GM21528 (cell line): ENCODE results near the gene RNF144B.

Experiments used
- ATAC-seq: cut with Tn5 transposase; IDR thresholded peaks from one replicate; pipeline ENCODE4 v1.9.1; 2021; ENCODE audit warnings: mild to moderate bottlenecking, moderate library complexity; ENCODE audit not compliant: unreplicated experiment, low FRiP score

The RNF144B gene

DNA sequence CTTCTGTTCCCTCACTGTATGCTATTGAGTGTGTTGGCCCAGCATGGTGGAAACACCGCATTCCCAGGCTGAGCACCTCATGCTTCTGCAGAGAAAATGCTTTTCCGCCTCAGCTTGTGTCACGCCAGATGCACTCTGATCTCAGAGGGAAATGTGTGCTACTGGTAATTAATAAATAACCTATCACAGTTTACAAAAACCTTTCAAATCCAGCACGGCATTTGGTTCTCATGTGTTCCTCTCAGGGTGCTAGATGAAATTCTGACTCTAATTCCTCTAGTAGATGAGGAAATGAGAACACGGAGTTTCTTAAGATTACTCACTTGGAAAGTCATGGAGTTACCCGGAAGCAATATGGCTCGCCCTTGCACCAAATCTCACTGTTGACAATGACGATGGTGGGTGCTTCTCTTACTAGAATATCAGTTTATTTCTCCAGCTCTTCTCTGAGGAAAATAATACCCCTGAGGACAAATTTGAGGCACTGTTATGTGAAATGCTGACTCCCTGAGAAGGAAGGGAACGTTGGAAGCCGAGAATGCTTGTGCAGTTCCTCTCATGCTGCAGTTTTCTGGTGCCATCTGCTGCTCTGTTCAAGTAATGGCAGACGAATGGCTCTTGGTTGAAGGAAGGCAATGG is 116.6 kb downstream of the RNF144B start:
- ATAC-seq: no peak

DNA sequence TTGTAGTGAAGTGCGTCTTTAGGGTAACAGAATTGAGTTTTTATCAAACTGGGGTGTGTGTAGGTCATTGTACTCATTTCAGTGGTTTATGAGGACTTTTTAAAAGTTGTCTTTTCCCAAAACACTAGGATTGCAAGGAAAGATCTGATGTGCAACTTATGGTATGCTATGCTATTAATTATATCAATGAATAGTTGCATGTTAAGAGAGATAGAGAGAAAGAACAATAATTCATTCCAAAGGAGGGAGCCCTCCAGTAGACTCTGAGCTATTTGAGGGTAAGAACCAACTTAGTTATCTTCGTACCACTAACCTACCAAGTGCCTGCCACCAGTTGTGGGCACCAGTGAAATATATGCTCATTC is 117.1 kb downstream of the RNF144B start:
- no peak for ATAC-seq

DNA sequence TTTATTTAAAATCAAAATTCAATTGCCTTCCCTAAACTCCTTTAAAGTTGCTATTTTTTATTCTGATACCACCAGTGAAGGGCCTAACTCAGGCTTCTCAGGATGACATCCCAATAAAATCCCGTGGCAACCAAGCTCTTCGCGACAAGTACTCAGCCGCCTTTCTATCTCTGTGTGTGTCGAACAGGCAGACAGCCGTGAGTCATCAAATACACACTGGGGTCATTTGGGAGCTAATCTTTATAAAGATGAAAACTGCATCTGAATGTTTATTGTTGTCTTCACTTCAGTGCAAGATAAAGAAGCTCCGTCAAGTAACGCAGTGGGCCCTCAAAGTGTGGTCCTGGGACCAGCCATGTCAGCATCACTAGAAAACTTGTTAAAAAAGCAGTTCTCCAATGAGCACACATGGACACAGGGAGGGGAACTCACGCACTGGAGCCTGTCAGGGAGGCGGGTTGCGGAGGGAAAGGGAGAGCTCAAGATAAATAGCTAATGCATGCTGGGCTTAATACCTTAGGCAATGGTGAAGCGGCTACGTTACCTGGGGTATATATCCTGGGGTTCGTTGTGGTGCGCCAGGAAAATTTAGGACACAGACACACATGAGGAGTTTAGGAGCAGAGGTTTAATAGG is 119.3 kb downstream of the RNF144B start:
- no peak for ATAC-seq

DNA sequence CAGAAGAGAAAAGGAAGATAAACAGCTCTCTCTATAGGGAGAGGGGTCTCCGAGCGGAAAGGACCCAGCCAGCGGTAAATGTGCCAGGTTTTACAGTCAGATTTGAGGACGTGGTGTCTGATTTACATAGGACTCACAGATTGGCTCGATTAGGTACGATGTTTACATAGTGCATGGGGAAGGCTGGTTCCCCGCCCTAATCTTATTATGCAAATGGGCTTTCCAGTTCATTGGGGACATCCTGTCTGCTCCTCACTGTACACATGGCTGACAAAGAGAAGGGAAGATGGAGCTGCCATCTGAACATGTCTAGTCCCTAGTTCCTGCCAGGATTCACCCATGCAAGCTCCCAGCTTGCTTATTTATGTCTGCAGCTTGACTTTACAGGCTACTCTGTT is 119.9 kb downstream of the RNF144B start:
- ATAC-seq: no peak

DNA sequence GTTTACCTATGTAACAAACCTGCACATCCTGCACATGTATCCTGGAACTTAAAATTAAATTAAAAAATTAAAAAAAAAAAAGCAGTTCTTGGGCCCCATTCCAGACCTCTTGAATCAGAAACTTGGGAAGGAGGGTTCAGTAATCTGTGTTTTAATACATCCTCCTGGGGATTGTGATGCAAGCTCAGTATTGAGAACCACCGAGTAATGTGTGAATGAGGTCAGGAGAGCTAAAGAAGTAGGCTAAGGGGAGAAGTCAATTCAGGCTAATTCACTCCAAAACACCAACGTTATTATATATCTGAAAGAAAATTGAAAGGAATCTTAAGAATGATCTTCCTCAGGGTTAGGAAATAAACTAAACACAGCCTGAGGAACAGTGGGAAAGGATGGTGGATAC is 120.4 kb downstream of the RNF144B start:
- ATAC-seq: no peak

DNA sequence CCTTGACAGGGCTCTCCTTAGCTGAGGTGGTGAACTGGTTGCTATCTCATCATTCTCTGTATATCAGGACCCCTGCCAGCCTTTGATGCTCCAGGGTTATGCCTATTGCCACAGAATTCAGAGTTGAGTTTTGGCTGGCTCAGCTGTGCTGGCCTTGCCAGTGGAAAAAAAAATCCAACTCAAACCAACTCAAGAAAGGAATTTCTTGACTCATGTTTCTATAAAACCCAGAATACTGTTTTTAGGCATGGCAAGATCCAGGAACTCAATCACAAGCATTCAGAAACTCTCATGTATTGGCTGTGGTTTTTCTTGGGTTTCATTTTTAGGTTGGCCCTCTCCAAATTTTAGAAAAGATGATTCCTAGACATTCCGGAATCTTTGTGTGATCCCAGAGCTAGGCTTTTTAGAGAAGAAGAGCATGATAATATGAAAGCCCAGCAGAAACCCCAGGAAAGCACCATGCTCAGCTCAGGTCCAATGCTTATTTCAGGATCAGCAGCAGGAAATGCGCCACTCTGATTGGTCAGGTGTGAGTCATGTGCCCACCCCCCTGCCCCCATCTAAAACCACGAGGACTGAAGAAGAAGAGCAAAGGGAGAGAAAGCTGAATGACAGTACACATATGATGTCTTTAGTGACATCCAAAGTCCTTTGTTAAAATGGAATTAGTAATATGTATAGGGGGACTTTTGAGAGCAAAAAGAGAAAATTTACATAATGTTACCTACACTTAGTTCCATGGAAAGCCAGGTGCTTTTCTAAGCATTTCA is 122.9 kb downstream of the RNF144B start:
- ATAC-seq: no peak

DNA sequence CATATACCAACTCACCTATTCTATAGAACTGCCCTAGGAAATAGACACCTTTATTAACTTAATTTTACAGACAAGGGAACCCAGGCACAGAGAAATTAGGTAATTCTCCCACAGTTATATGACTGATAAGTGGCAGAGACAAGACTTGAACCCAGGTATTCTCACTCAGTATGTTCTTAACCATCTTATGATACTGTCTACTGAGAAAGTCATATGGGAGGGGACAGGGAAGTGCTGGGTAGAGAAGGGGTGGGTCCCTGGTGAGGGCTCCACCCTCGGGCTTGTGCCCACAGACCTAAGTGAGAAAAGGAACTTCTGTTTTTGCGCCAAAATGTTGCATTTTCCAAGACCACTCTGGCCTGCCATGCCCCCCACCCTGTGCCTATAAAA is 123.5 kb downstream of the RNF144B start:
- ATAC-seq: no peak

DNA sequence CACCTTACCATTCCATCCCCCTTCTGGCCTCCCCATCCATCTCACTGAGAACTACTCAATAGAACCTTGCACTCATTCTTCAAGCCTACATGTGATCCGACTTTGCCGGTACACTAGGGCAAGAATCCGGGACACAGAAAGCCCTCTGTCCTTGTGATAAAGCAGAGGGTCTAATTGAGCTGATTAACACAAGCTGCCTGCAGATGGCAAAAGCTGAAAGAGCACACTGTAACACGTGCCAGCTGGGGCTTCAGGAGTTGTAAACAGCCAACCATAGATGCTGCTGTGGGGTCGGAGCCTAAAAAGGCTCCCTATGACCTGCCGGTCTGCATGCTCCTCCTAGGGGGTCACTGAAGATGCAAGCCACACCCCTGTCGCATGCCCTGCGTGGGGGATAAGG is 124.1 kb downstream of the RNF144B start:
- ATAC-seq: no peak

DNA sequence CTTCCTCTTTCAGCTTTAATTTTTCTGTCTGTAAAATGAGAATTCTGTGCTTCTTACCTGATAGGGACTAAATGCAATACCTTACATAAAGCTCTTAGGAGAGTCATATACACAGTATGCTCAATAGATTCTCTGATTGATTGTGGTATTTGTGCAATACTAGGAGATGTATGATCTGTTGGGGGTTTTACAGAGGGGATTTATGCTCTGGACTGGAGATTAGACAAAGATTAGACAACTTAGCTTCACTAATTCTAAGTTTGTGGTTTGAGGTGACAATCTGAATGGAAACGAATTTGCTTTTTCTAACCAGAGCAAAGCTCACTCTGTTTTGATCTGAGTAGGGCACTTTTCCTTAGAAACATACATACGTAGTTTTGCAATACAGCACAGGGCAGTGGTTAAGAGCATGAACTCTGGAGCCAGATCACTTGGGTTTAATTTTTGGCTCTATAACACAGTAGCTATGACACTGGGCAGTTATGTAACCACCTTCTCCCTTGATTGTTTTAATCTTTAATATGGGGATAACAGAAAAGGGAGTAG is 126.2 kb downstream of the RNF144B start:
- ATAC-seq: no peak

DNA sequence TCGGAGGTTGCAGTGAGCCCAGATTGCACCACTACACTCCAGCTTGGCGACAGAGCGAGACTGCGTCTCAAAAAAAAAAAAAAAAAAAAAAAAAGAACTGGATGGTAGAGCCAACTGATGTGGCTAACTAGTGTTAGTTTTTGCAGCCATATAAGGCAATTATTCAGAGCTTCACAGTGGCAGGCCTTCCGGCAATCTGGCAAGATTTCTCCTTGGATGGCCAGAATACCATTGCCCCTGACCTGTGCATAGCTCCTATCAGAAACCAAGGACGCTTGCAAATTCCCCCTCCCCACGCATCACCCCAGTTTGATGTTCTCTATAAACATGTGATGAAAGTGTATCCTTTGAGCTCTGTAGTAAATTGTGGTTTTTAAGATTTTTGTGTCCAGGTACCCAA is 127.0 kb downstream of the RNF144B start:
- ATAC-seq: no peak

DNA sequence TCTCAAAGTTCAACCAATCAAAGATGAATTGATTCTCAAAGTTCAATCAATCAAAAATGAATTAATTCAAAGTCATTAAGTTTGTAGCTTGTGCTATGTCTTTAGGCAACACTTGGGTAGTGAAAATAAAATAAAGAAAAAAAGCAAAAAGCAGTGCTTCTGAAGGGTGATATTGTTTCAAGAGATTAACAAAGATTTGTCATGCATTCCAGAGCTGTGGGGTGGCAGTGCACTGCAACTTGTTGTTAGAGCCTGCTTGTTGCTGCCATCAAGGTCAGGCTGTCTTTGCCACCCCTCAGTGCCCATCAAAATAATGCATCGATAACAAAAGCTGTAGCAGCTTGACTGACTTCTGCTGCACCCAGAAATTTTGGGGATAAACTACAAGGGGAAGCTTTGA is 128.6 kb downstream of the RNF144B start:
- ATAC-seq: no peak
